Stimulated activated CD8-positive, alpha-beta memory T cell treated with anti-CD3 and anti-CD28 coated beads, Interleukin-7, amount 100 ng/mL, for 1 hour (primary cell): ENCODE results near the gene CPT1C.
"Not testable (repeated sequence)": the region's sequence is repeated elsewhere in the genome, so short reads cannot be mapped to it uniquely, and the experiment has no call there.

ENCODE experiments used
- DNase-seq, 2 donors: peaks; one replicate each; pipeline ENCODE4 v3.0.0-alpha.2; 2020; ENCODE audit warnings: low read depth in 2 of 2

The CPT1C gene

DNA sequence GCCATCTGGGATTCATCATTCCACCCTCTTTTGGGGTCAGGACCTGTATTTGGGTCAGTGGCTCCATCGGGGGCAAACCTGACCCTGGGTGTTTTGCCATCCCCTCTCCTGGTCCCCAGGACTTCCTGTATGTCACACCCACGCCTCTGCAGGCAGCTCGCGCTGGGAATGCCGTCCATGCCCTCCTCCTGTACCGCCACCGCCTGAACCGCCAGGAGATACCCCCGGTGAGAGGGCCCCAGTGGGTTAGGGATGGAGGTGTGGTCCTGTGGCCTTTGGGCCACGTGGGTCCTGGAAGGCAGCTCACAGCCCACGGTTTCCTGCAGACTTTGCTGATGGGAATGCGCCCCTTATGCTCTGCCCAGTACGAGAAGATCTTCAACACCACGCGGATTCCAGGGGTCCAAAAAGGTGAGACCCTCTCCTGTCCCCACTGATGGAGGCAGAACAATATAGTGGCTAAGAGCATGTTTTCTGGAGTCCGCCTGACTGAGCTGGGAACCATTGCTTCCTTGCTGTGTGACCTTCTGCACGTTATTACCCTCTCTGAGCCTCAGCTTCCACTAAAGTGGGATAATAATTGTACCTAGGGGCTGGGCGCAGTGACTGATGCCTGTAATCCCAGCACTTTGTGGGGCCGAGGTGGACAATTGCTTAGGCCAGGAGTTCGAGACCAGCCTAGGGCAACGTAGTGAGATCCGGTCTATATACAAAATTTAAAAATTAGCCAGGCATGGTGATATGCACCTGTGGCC lies 14.1 kb downstream of the CPT1C start:
- DNase-seq: no peak

DNA sequence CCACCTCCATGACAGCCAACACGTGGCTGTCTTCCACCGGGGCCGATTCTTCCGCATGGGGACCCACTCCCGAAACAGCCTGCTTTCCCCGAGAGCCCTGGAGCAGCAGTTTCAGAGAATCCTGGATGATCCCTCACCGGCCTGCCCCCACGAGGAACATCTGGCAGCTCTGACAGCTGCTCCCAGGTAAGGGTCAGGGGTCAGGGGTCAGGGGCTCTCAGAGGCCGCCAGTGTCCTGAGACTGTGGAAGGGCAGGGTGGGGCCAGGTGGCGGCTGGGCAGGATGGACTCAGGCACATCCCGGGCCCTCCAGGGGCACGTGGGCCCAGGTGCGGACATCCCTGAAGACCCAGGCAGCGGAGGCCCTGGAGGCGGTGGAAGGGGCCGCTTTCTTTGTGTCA lies 15.0 kb downstream of the CPT1C start:
- DNase-seq: no peak

DNA sequence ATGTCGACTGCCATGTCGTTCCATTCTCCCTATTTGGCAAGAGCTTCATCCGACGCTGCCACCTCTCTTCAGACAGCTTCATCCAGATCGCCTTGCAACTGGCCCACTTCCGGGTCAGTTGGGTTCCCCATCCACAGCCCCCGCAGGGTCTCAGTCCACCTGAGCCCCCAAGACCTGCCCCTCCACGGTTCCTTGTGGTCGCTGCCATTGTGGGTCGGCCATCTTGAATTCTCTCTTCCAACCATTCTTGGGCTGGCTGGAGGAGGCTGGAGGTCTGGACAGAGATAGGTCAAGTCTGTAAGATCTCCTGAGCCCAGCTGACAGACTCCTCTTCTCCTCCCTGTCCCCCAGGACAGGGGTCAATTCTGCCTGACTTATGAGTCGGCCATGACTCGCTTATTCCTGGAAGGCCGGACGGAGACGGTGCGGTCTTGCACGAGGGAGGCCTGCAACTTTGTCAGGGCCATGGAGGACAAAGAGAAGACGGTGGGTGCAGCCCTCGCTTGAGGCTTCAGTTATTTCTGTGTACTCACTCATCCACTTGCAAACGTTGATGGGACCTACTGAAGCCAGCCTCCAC lies 19.5 kb downstream of the CPT1C start:
- DNase-seq: no peak

GRCh38 chr19:49712397-49712859 lies 21.5 kb downstream of the CPT1C start:
- DNase-seq: no peak

- no peak for DNase-seq
Observed at GRCh38 chr19:49713236-49713845, 22.4 kb downstream of the CPT1C start.

GRCh38 chr19:49716154-49716553 lies 25.2 kb downstream of the CPT1C start:
- no peak for DNase-seq

DNA sequence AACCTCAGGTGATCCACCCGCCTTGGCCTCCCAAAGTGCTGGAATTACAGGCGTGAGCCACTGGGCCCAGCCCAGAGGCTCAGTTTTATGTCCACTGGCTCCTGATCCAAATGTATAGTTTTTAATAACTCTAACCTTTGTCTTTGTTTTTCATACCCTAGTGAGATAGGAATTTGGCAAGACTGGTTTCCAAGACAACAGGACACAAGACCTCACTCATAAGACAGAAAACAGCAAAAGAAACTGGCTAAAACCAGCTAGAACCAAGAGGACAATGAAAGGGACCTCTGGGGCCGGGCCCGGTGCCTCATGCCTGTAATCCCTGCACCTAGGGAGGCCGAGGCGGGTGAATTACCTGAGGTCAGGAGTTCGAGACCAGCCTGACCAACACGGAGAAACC lies 27.6 kb downstream of the CPT1C start:
- no peak for DNase-seq

GRCh38 chr19:49718991-49719390 lies 28.1 kb downstream of the CPT1C start:
- no peak for DNase-seq

DNA sequence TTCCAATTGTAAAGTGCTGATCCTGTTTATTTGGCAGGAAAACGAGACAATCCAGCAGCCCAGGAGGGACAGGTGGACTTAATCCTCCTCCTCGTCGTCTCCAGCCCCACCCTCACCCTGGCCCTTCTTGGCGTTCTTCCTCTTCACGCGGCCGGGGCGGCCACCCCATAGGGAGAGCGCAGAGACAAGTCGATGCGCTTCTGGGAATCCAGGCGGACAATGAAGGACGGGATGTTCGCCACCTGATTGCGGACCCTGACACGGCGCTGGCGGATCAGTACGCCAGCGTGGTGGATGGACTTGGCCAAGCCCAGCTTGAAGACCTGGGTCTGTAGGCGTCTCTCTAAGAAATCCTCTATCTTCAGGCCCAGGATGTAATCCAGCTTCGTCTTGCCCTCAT lies 28.5 kb downstream of the CPT1C start:
- DNase-seq: not testable (repeated sequence)

GRCh38 chr19:49727217-49728030 lies 36.5 kb downstream of the CPT1C start:
- no peak for DNase-seq

DNA sequence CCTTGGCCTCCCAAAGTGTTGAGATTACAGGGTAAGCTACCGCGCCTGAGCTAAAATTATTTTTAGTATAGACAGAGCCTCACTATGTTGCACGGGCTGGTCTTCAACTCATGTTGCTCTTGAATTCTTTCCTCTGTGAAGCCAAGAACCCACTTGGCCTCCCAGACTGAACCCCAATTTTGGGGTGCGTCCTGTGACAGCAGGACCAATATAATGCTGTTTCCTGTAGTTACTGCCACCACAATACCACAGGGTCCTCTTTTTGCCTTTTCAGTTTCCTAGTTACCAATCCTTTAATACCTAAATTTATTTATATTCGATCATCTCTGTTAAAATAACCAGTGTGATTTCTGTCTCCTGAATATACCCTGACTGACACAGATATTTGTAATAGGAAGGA lies 39.2 kb downstream of the CPT1C start:
- DNase-seq: no peak

- no peak for DNase-seq
Observed at GRCh38 chr19:49738268-49738667, 47.4 kb downstream of the CPT1C start.

GRCh38 chr19:49739098-49739497 lies 48.2 kb downstream of the CPT1C start:
- DNase-seq: no peak

GRCh38 chr19:49739933-49740332 lies 49.0 kb downstream of the CPT1C start:
- DNase-seq: no peak

DNA sequence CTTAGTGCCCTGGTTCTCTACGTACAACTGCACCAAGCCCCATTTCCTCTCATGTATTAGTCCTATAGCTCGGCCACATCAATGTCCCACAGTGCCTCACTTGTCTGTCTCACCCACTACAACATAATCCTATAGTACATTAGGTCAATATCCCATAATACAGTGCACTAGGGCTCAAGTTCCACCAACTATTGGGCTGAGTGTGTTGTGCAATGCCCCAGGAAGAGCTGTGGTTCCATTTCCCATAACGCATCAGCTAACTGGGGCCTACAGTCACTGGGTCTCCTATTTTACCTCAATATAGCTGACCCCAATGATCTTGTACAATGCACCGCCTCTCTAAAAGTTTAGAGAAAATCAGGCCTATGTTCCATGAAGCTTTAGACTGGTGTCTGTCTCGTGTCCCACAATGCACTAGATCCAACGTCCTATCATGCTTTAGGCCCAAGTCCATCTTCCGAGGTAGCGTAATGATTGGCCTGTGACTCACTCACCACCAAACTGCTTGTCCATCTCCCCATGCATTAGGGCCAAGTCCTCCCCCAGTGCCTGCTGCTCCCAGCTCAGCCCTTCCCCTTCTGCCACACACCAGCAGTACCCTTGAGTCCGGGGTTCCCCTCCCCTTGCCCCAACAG lies 50.4 kb downstream of the CPT1C start:
- DNase-seq: no peak

DNA sequence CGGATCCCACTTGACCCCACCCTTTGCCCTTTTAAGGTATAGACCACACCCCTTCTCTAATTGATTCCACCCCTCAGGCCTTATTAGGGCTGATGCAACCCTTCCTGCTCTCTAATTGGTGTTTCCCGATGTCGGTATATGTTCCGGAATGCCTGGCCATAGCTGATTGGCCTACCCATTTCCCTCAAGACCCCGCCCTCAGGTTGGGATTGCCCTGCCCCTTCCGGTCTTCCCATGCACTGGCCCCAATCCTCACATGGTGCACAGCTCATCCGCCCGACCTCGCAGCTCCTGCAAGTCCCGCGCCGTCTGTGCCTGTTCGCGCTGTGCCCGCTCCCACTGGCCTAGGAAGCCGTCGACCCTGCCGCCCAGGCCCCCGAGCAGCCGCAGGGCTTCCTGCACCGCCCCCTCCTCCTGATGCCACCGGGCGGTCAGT lies 54.0 kb downstream of the CPT1C start:
- no peak for DNase-seq

- peak in 1 of 2 donors; percentile 8 for DNase-seq
Observed at GRCh38 chr19:49746206-49746958, 55.5 kb downstream of the CPT1C start.

DNA sequence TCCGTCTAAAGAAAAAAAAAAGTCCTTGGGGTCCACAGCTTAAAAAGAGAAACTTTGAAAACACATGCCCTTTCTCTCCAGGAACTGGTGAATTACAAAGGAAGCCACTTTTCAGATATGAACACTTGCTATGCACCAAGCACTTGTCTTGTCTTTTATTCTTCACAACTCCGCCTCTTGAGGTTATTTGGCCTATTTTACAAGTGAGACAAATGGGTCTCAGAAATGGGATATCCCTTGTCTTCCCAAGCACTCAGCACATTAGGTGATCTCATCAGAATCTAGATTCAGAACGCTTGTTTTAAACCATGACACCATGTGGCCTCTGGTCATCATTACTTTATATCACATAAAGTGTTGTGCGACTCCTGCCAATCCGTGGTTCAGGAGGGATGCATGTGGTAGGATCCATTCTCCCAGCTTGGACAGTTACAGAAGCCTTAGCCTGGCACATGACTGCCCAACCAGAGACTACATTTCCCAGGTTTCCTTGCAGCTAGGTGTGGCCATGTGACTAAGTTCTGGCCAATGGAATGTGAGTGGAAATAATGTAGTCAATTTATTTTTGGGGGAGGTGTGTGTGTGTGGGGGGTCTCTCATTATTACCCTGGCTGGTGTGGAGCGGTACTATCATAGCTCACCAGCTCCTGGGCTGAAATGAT lies 58.3 kb downstream of the CPT1C start:
- no peak for DNase-seq

GRCh38 chr19:49749771-49750170 lies 58.9 kb downstream of the CPT1C start:
- DNase-seq: no peak

- DNase-seq: no peak
Observed at GRCh38 chr19:49752701-49753100, 61.8 kb downstream of the CPT1C start.
